Spleen (tissue), 11 donors: ENCODE results near the gene PAMR1. TPM values are rescaled to one million over a fixed set of nuclear protein-coding genes. Genes with fewer than 3 reads are reported as not detected.

Source experiments
- DNase-seq: peaks from one replicate; pipeline ENCODE4 v3.0.0-alpha.2; 2020
- H3K27ac ChIP-seq, 8 donors: fragments of 200-600 bp; sonication (generic) in 7 of 8; 1 replicate in 4 of 8; 2 replicates in 4 of 8; pipeline versions ENCODE4 v1.5.0 to v1.8.0; 2016 to 2021; ENCODE audit warnings: inconsistent platforms in 4 of 8, mild to moderate bottlenecking in 4 of 8, moderate library complexity in 1 of 8
- H3K27me3 ChIP-seq, 7 donors: fragments of 200-600 bp; sonication (generic) in 6 of 7; replicated peaks in 1 of 7; 1 replicate in 4 of 7; 2 replicates in 3 of 7; pipeline versions ENCODE4 v1.5.0 to v1.8.0; 2016 to 2021; ENCODE audit warnings: inconsistent platforms in 3 of 7, mild to moderate bottlenecking in 1 of 7
- H3K36me3 ChIP-seq, 6 donors: fragments of 200-600 bp; sonication (generic) in 5 of 6; 1 replicate in 4 of 6; 2 replicates in 2 of 6; pipeline versions ENCODE4 v1.5.0 to v1.8.0; 2016 to 2021; ENCODE audit warnings: inconsistent platforms in 2 of 6
- H3K4me1 ChIP-seq, 6 donors: fragments of 200-600 bp; sonication (generic) in 5 of 6; 1 replicate in 3 of 6; 2 replicates in 3 of 6; pipeline versions ENCODE4 v1.5.0 to v1.8.0; 2016 to 2021; ENCODE audit warnings: inconsistent platforms in 3 of 6
- H3K4me3 ChIP-seq, 8 donors: fragments of 200-600 bp; sonication (generic) in 7 of 8; 1 replicate in 4 of 8; 2 replicates in 4 of 8; pipeline versions ENCODE4 v1.5.0 to v1.8.0; 2016 to 2021; ENCODE audit warnings: inconsistent platforms in 4 of 8, mild to moderate bottlenecking in 4 of 8, moderate library complexity in 2 of 8
- H3K9me3 ChIP-seq, 8 donors: fragments of 200-600 bp; sonication (generic) in 7 of 8; 1 replicate in 4 of 8; 2 replicates in 4 of 8; pipeline versions ENCODE4 v1.5.0 to v1.8.0; 2016 to 2021; ENCODE audit warnings: inconsistent platforms in 4 of 8
- CTCF ChIP-seq, 11 experiments: fragments of 200-600 bp in 7 of 11; fragments of 450-650 bp in 4 of 11; sonication (generic) in 4 of 11; IDR thresholded peaks in 8 of 11; conservative IDR thresholded peaks in 3 of 11; 1 replicate in 7 of 11; 2 replicates in 4 of 11; pipeline versions ENCODE4 v1.4.0 to v1.8.0; 2016 to 2021; ENCODE audit warnings: antibody characterized with exemption in 11 of 11, inconsistent platforms in 4 of 11, mild to moderate bottlenecking in 1 of 11
- POLR2A ChIP-seq, 3 donors: fragments of 450-650 bp; IDR thresholded peaks; one replicate each; pipeline ENCODE4 v1.5.1; 2017; ENCODE audit warnings: antibody characterized with exemption in 3 of 3, mild to moderate bottlenecking in 1 of 3
- POLR2AphosphoS5 ChIP-seq, 3 donors: sonication (generic); formaldehyde crosslinking; IDR thresholded peaks; one replicate each; pipeline ENCODE4 v1.5.1; 2017; ENCODE audit warnings: antibody characterized with exemption in 3 of 3
- WGBS, 5 donors: extraction: QIAGEN DNeasy Blood & Tissue Kit in 3 of 5; methylation state at CpG; one replicate each; pipeline versions ENCODE4 v1.1.5 to v1.1.7; 2013 to 2018; 5-methylcytosine and 5-hydroxymethylcytosine counted together
- intact Hi-C: fragments of 100-400 bp; cut with DNase I; formaldehyde crosslinking; loops from one replicate; pipeline ENCODE4 v1.15.0; 2023; ENCODE audit warnings: low total_unique reads
- polyA plus RNA-seq, 3 donors: library from polyadenylated mRNA; stranded (reverse); fragments of 200-250 nt; gene quantifications; one replicate each; pipeline ENCODE4 v1.2.1, GENCODE V29; 2013
- total RNA-seq, 7 donors: library from RNA; depleted of rRNA in 3 of 7; stranded (reverse); fragments of >200 nt in 3 of 7; fragmentation: NEBNext Ultra II Directional in 4 of 7; extraction: Animal tissue kit (Norgen Biotek cat#: 25700) in 4 of 7; gene quantifications; one replicate each; pipeline versions ENCODE4 v1.1.0 to v1.2.1, GENCODE V29; 2016 to 2021
- donor health status: healthy with polysubstance abuse.
- donor health status: DM: no; HTN: no; CAD: no; lungs with moderate emphysema.
- donor health status: DM: no; HTN: no; CAD: no.
- donor health status: Bipolar disorder and iron deficiency.
- donor health status: healthy.
- donor health status: DM: no; HTN: no; CAD: no.
- donor health status: DM: yes; HTN: yes; CAD: no.

PAMR1 gene
- total and polyA plus RNA-seq, 10 donors = 1.3 to 23.6 (median 5.1) TPM

- no peak for TF ChIP-seq CTCF (IDR thresholded peaks at IDR 0.05 in 8 of 11, conservative IDR thresholded peaks at IDR 0.05 in 3 of 11)
- no peak for TF ChIP-seq POLR2AphosphoS5 (IDR thresholded peaks at IDR 0.05)
- TF ChIP-seq POLR2A (IDR thresholded peaks at IDR 0.05) = no peak
- WGBS, 5 donors = 69 to 87% (median 73%) methylated on average over 3 of the region's 3 CpGs
- H3K4me1 ChIP-seq = peaks cover 0 to 6% (median 3%) of the 10 kb centered on the region in 6 donors
- intact Hi-C loops = no loop called here
- peaks cover 0 to 53% (median 28%) of the 10 kb centered on the region in 7 donors for H3K27me3 ChIP-seq
- H3K4me3 ChIP-seq = no peak overlapping the region
- no peak for DNase-seq
- H3K36me3 ChIP-seq = no peaks in the 10 kb centered on the region
- no peaks in the 10 kb centered on the region for H3K9me3 ChIP-seq
- H3K27ac ChIP-seq = no peak overlapping the region
These were observed 111.8 kb downstream of the PAMR1 start for GRCh38 chr11:35413598-35413997.

DNA sequence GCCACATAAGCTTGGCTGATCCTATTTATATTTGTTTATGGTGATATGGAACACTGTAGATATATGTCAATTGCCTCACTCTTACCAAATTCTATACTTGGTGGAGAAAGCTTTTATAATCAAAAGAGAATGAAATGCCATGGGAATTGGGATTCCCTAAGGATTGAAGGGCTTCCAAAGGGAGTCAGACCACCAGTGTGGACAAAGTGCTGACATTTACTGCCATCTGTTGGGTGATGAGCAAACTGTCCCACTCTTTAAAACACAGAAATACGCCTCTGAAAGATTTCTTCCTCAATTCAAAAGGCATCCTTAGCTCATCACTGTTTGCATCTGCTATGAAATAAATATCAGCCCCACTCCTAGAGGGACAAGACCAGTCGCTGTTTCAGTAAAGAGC, 113.1 kb downstream of the PAMR1 start:
- H3K27me3 ChIP-seq = peaks cover 0 to 40% (median 14%) of the 10 kb centered on the region in 7 donors
- TF ChIP-seq POLR2A (IDR thresholded peaks at IDR 0.05) (no peak), POLR2AphosphoS5 (IDR thresholded peaks at IDR 0.05) (no peak), CTCF (IDR thresholded peaks at IDR 0.05 in 8 of 11, conservative IDR thresholded peaks at IDR 0.05 in 3 of 11) (no peak)
- H3K4me3 ChIP-seq = no peak overlapping the region
- H3K9me3 ChIP-seq = no peaks in the 10 kb centered on the region
- 56 to 67% (median 62%) methylated on average over 2 of the region's 2 CpGs for WGBS, 5 donors
- no peak overlapping the region for H3K27ac ChIP-seq
- intact Hi-C loops = no loop called here
- DNase-seq = no peak
- H3K36me3 ChIP-seq = no peaks in the 10 kb centered on the region
- H3K4me1 ChIP-seq = no peaks in the 10 kb centered on the region

DNA sequence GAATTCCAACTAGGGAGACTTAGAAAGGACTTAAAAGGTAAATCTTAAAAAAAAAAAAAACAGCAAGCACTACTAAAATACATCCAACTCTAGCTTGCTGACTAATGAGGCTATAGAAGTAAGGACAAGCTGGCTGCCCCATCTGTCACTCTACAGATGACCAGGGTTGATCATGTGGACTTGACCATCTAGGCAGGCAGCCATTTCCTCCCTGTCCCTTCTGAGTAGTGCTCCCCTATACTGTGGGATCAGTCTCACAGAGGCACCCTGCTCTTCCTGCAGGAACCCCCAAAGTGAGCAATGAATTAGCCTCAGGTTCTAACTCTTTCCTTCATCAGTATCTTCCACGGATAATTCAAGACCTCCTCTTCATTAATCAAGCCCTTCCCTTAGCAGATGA, 118.4 kb downstream of the PAMR1 start:
- Histone ChIP-seq H3K27ac (no peak overlapping the region), H3K27me3 (peaks cover 0 to 16% (median 0%) of the 10 kb centered on the region in 7 donors), H3K9me3 (no peaks in the 10 kb centered on the region), H3K4me1 (peaks cover 0 to 3% (median 0%) of the 10 kb centered on the region in 6 donors), H3K4me3 (no peak overlapping the region), H3K36me3 (no peaks in the 10 kb centered on the region)
- no peak for TF ChIP-seq CTCF (IDR thresholded peaks at IDR 0.05 in 8 of 11, conservative IDR thresholded peaks at IDR 0.05 in 3 of 11)
- TF ChIP-seq POLR2A (IDR thresholded peaks at IDR 0.05) = no peak
- TF ChIP-seq POLR2AphosphoS5 (IDR thresholded peaks at IDR 0.05) = no peak
- no peak for DNase-seq
- WGBS, 5 donors = 79 to 100% (median 84%) methylated on average over 1 of the region's 1 CpG
- intact Hi-C loops = no loop called here

DNA sequence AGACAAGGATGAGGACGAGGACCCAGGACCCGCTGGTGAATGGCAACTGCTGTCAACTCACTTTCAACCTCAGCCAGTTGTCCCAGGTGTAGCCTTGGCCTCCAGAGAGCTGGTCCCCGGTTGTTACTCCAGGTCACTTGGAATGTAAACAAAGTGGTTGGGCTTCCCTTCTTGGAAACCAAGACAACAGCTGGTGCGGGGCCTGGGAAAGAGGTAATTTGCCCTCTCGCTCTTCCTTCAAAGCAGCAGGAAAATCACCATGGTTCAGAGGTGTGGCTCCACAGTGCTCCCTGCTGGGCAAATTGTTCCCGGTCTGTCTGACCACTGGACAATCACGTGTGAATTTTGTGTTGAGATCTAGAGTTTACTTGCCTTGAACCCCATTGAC, 121.0 kb downstream of the PAMR1 start:
- Histone ChIP-seq H3K27ac (no peak overlapping the region), H3K4me3 (no peak overlapping the region), H3K27me3 (peaks cover 0 to 9% (median 0%) of the 10 kb centered on the region in 7 donors), H3K9me3 (no peaks in the 10 kb centered on the region), H3K4me1 (peaks cover 0 to 3% (median 0%) of the 10 kb centered on the region in 6 donors), H3K36me3 (no peaks in the 10 kb centered on the region)
- WGBS, 5 donors = 44 to 53% (median 48%) methylated on average over 7 of the region's 7 CpGs
- no peak for TF ChIP-seq POLR2AphosphoS5 (IDR thresholded peaks at IDR 0.05)
- peak in 7 of 11 experiments; percentile 21 to 46 (median 34) for TF ChIP-seq CTCF (IDR thresholded peaks at IDR 0.05 in 8 of 11, conservative IDR thresholded peaks at IDR 0.05 in 3 of 11)
- no peak for TF ChIP-seq POLR2A (IDR thresholded peaks at IDR 0.05)
- intact Hi-C loops = no loop called here
- no peak for DNase-seq
